Smooth muscle cell of the umbilical artery (primary cell): ENCODE results near the gene PSG6. TPM values are rescaled to one million over a fixed set of nuclear protein-coding genes. Genes with fewer than 3 reads are reported as not detected.

Experiments used
- total RNA-seq: library from RNA; depleted of rRNA; stranded (reverse); fragments of >200 nt; gene quantifications from 2 replicates; pipeline ENCODE4 v1.2.3, GENCODE V29; 2014

Gene PSG6
- total RNA-seq = not detected in 2 replicates

GRCh38 chr19:42917634-42918033, at the start of gene PSG6:
Gene PSG6, minus strand, starts transcription at chr19:42917894. Its CDS starts 102 bp downstream, at chr19:42917792.

GRCh38 chr19:42937107-42937506, 19.4 kb upstream of the PSG6 start, which contains the start of gene PSG7:
Gene PSG7, minus strand, starts transcription at chr19:42937207. Its CDS starts 131 bp downstream, at chr19:42937076.

GRCh38 chr19:42879613-42880012, 38.1 kb downstream of the PSG6 start, which contains the start of gene PSG1:
Gene PSG1, minus strand, starts transcription at chr19:42879713. Its CDS starts 132 bp downstream, at chr19:42879581.

Other genes starting within 250 kb of the PSG6 start
- gene PSG3, start 177.4 kb downstream of the PSG6 start, total RNA-seq = not detected in 2 replicates
- gene PSG8, start 152.2 kb downstream of the PSG6 start, total RNA-seq = not detected in 2 replicates
- gene PSG1, start 38.2 kb downstream of the PSG6 start, total RNA-seq = not detected in 2 replicates
- not detected in 2 replicates for gene PSG7, start 19.3 kb upstream of the PSG6 start, total RNA-seq
- not detected in 2 replicates for gene PSG11, start 108.6 kb upstream of the PSG6 start, total RNA-seq
- not detected in 2 replicates for gene PSG2, start 164.8 kb upstream of the PSG6 start, total RNA-seq